HG02759 (cell line): ENCODE measurements around the gene PAQR3.

Source experiments
- ATAC-seq: cut with Tn5 transposase; IDR thresholded peaks from one replicate; pipeline ENCODE4 v1.9.1; 2021; ENCODE audit warnings: mild to moderate bottlenecking, moderate library complexity; ENCODE audit not compliant: unreplicated experiment

Gene PAQR3

GRCh38 chr4:78863254-78863869, 75.9 kb downstream of the PAQR3 start:
- peak; percentile 55 for ATAC-seq

GRCh38 chr4:78862314-78862737, 76.9 kb downstream of the PAQR3 start:
- no peak for ATAC-seq
